Activated CD8-positive, alpha-beta memory T cell treated with anti-CD3 and anti-CD28 coated beads, Interleukin-2, amount 10 ng/mL, durations not matched to agents 7 days and 5 days (primary cell): ENCODE measurements around the gene CCDC73. TPM values are rescaled to one million over a fixed set of nuclear protein-coding genes. Genes with fewer than 3 reads are reported as not detected.
"Not testable (repeated sequence)": the region's sequence is repeated elsewhere in the genome, so short reads cannot be mapped to it uniquely, and the experiment has no call there.

Experiments used
- ATAC-seq: fragments of 150-1000 bp; cut with Tn5 transposase; one replicate; pipeline ENCODE4 v1.10.0; 2021; ENCODE audit warnings: moderate library complexity
- CTCF ChIA-PET: fragments of 350-600 bp; sonication (Branson Sonifier 250); formaldehyde crosslinking; loops from one replicate; lab custom pipeline; 2021; ENCODE audit warnings: antibody characterized with exemption; lab: Charles Lee
- DNase-seq: peaks from one replicate; pipeline ENCODE4 v3.0.0-alpha.2; 2020
- H3K27ac Mint-ChIP-seq: one replicate; pipeline ENCODE4 v1.8.0; 2021; ENCODE audit warnings: mild to moderate bottlenecking, mixed read lengths
- H3K27me3 Mint-ChIP-seq: one replicate; pipeline ENCODE4 v1.8.0; 2021; ENCODE audit warnings: mixed read lengths
- H3K36me3 Mint-ChIP-seq: one replicate; pipeline ENCODE4 v1.8.0; 2021; ENCODE audit warnings: mild to moderate bottlenecking, mixed read lengths
- H3K4me1 Mint-ChIP-seq: one replicate; pipeline ENCODE4 v1.8.0; 2021; ENCODE audit warnings: mixed read lengths
- H3K4me3 Mint-ChIP-seq: one replicate; pipeline ENCODE4 v1.8.0; 2021; ENCODE audit warnings: mild to moderate bottlenecking, moderate library complexity, mixed read lengths
- H3K9me3 Mint-ChIP-seq: one replicate; pipeline ENCODE4 v1.8.0; 2022; ENCODE audit warnings: low read depth, mixed read lengths
- total RNA-seq, 2 experiments: library from RNA; stranded (reverse); gene quantifications; one replicate each; pipeline ENCODE4 v1.2.3, GENCODE V29; 2021

Gene CCDC73
- total RNA-seq, 2 experiments from 2014 or later, result 0.47 TPM; not detected in 1

GRCh38 chr11:32641361-32641760 is 153.1 kb downstream of the CCDC73 start:
- no peaks in the 10 kb centered on the region for H3K36me3 Mint-ChIP-seq
- H3K27ac Mint-ChIP-seq, result no peak overlapping the region
- ATAC-seq (no peak), DNase-seq (no peak)
- H3K4me1 Mint-ChIP-seq, result no peaks in the 10 kb centered on the region
- peaks cover 6% of the 10 kb centered on the region for H3K27me3 Mint-ChIP-seq
- CTCF ChIA-PET, result no interaction called here
- no peaks in the 10 kb centered on the region for H3K9me3 Mint-ChIP-seq
- no peak overlapping the region for H3K4me3 Mint-ChIP-seq

- Mint-ChIP-seq H3K36me3 (no peaks in the 10 kb centered on the region), H3K9me3 (no peaks in the 10 kb centered on the region), H3K27me3 (peaks cover 12% of the 10 kb centered on the region), H3K4me1 (no peaks in the 10 kb centered on the region), H3K4me3 (no peak overlapping the region), H3K27ac (no peak overlapping the region)
- CTCF ChIA-PET, result no interaction called here
- DNase-seq (no peak), ATAC-seq (no peak)
These were observed 158.6 kb downstream of the CCDC73 start for GRCh38 chr11:32635819-32636218.

- no peak for DNase-seq
- peaks cover 11% of the 10 kb centered on the region for H3K27me3 Mint-ChIP-seq
- ATAC-seq, result no peak
- no peak overlapping the region for H3K27ac Mint-ChIP-seq
- CTCF ChIA-PET, result no interaction called here
- H3K36me3 Mint-ChIP-seq, result no peaks in the 10 kb centered on the region
- no peak overlapping the region for H3K4me3 Mint-ChIP-seq
- H3K9me3 Mint-ChIP-seq, result no peaks in the 10 kb centered on the region
- no peaks in the 10 kb centered on the region for H3K4me1 Mint-ChIP-seq
These were observed 163.6 kb downstream of the CCDC73 start for GRCh38 chr11:32630844-32631243.

DNA sequence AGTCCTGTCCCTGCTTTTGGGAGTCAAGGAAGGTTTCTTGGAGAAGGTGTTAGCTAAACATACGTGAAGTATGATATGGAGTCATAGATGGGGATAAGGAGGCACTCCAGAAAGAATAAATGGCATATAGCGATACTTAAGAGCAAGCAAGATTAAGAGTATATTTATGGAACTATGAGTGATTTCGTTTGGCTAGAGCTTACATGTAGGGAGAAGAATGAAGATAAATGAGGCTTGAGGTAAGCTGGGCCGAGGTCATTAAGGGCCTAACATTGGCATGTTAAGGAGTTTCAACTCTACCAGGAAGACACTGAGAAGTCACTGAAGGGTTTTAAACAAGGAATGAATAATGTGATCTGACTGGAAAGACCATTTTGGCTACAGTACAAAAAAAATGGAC is 177.6 kb downstream of the CCDC73 start:
- DNase-seq (no peak), ATAC-seq (no peak)
- H3K36me3 Mint-ChIP-seq, result peaks cover 2% of the 10 kb centered on the region
- H3K9me3 Mint-ChIP-seq, result no peaks in the 10 kb centered on the region
- H3K27me3 Mint-ChIP-seq, result peaks cover 7% of the 10 kb centered on the region
- H3K4me1 Mint-ChIP-seq, result no peaks in the 10 kb centered on the region
- no peak overlapping the region for H3K27ac Mint-ChIP-seq
- H3K4me3 Mint-ChIP-seq, result no peak overlapping the region
- CTCF ChIA-PET, result no interaction called here

DNA sequence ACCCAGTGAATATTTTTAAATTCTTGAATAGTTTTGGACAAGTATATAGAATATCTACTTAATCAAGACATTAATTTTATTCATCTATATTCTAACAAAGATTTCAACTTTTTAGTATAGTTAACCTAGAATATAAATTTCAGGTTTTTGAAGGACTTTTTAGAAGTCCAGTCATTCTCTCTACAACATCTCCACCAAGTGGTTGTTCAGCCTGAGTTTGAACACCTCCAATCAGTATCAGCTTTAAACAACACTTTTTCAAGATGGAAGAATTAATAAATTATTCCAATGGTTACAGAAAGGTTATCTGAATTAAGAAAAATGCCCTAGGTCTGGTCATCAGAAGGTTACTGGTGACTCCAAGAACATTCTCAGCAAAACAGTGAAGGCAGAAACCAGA is 179.0 kb downstream of the CCDC73 start:
- H3K27ac Mint-ChIP-seq, result no peak overlapping the region
- DNase-seq (no peak), ATAC-seq (no peak)
- no peaks in the 10 kb centered on the region for H3K4me1 Mint-ChIP-seq
- H3K4me3 Mint-ChIP-seq, result no peak overlapping the region
- H3K27me3 Mint-ChIP-seq, result no peaks in the 10 kb centered on the region
- no peaks in the 10 kb centered on the region for H3K9me3 Mint-ChIP-seq
- CTCF ChIA-PET, result interaction anchor here (0.6 kb wide), 1 partner anchor 106 kb away, joined by 3 read pairs; no protein-coding TSS in a partner anchor
- H3K36me3 Mint-ChIP-seq, result peaks cover 2% of the 10 kb centered on the region

DNA sequence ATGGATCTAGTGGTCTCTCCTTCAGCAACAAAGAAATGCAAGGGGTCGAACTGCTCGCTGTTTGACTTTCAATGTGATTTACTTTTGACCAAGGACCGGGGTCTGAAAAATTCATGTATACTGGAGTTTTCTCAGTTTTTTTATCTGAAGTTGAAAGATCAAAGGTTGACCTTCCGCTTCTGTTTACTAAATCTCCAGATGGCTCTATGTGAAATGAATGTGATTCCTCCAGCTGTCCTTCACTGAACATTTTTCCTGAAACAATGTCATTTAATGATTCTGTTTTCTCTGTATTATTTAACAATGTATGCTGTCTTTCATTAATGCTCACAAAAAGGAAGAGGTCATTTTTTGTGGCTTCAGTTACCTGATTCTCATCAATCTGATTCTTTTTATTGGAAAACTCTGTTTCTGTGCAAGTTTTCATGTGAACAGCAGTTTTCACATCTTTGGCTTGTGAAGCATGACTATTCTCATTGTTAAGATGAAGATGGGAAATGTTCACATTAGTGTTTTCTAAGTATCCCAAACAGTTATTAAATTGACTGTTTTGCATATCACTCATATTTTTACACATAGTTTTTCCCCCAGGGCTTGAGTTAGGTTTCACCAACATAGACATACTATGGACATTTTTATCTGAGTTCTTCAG is 180.8 kb downstream of the CCDC73 start:
- ATAC-seq (no peak), DNase-seq (no peak)
- Mint-ChIP-seq H3K9me3 (no peaks in the 10 kb centered on the region), H3K4me3 (no peak overlapping the region), H3K27ac (no peak overlapping the region), H3K4me1 (no peaks in the 10 kb centered on the region), H3K27me3 (no peaks in the 10 kb centered on the region), H3K36me3 (peaks cover 9% of the 10 kb centered on the region)
- CTCF ChIA-PET, result no interaction called here

DNA sequence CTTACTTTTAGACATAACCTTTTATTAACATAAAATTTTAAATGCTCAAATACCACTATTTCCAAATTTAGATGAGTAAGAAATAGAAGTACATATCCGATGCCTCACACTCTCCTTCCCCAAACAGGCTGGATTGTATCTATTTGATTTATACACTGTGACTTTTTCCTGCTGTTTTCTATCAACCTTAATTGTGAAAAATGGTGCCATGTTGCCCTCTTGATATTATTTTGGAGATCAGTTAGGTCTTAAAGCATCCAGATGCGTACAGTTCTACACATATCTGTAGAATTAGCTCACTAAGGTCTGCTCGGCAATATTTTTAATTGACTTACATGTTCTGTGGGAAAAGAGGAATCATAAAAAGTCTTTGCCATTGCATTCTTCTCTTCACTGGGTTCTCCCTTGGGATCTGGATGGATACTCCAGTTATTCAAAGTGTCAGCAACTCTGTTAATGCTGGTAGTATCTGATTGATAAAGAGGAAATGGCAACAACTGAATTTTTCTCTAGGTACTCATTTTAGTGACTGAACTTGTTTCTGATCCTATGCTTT is 183.6 kb downstream of the CCDC73 start:
- no peaks in the 10 kb centered on the region for H3K4me1 Mint-ChIP-seq
- H3K36me3 Mint-ChIP-seq, result peaks cover 29% of the 10 kb centered on the region
- CTCF ChIA-PET, result no interaction called here
- ATAC-seq, result no peak
- H3K27ac Mint-ChIP-seq, result no peak overlapping the region
- H3K27me3 Mint-ChIP-seq, result no peaks in the 10 kb centered on the region
- no peak overlapping the region for H3K4me3 Mint-ChIP-seq
- H3K9me3 Mint-ChIP-seq, result peaks cover 5% of the 10 kb centered on the region
- DNase-seq, result no peak

DNA sequence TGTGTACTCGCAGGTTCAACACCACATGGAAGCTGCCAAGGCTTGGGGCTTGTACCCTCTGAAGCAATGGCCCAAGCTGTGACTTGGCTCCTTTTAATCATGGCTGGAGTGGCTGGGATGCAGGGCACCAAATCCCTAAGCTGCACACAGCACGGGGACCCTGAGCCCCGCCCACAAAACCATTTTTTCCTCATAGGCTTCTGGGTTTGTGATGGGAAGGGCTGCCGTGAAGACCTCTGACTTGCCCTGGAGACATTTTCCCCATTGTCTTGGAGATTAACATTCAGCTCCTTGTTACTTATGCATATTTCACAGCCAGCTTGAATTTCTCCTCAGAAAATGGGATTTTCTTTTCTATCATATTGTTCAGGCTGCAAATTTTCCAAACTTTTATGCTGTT is 185.6 kb downstream of the CCDC73 start:
- CTCF ChIA-PET, H3K4me3 Mint-ChIP-seq, H3K27ac Mint-ChIP-seq, ATAC-seq, H3K4me1 Mint-ChIP-seq, H3K27me3 Mint-ChIP-seq, DNase-seq, H3K9me3 Mint-ChIP-seq: not testable (repeated sequence)
- peaks cover 43% of the 10 kb centered on the region for H3K36me3 Mint-ChIP-seq

DNA sequence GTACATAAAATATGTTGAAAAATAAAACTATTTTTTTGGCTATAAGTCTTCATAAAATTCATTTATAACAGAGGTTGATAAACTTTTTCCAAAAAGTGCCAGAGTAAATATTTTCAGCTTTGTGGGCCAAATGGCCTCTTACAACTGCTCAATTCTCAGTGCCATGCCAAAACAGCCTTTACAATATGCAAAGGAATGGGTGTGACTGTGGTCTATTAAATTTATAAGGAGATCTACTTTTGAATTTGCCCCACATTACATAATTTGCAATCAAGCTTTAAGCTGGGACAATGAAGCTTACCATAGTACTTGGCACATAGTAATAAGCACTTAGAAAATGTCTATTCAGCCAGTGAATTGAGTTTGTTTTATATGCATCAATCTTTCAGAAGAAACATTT is 188.2 kb downstream of the CCDC73 start:
- H3K27me3 Mint-ChIP-seq, result no peaks in the 10 kb centered on the region
- DNase-seq, result no peak
- no peaks in the 10 kb centered on the region for H3K4me1 Mint-ChIP-seq
- no peak for ATAC-seq
- H3K9me3 Mint-ChIP-seq, result peaks cover 5% of the 10 kb centered on the region
- H3K4me3 Mint-ChIP-seq, result no peak overlapping the region
- CTCF ChIA-PET, result interaction anchor here (1.6 kb wide), 1 partner anchor 19 kb away, joined by 3 read pairs; no protein-coding TSS in a partner anchor
- H3K36me3 Mint-ChIP-seq, result peaks cover 59% of the 10 kb centered on the region
- no peak overlapping the region for H3K27ac Mint-ChIP-seq

DNA sequence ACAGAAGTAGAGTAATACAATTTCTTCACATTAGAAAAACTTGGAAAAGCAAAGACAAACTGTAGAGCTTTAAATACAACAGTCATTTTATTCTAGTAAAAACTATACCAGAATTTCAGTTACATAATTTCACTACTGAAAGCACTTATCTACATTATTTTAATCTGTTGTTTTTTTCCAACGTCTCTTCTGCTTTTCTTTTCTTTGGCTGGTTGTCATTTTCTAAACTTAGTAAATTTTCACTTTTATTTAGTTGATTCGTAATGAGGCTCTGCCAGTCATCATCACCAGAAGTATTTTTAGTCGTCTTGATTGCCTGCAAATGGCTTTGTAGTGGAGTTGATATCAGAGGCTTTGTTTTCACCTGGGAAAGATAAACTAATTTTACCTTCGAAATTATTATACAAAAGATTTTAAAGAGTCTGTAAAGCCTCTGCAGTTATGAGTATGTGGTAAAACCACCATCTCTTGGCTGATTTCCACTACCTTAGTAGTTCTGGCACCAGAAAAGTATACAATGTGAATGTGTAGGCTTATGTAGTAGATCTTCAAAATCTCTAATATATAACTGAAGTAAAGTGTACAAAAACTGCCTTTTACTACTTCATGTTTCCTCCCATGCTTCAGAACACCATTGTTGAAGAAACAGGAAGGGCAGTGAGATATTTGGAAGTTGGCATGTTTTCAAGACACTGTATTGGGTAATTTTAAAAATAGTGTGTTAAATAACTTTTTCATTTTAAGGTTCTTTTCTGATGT is 191.6 kb downstream of the CCDC73 start:
- CTCF ChIA-PET, result no interaction called here
- Mint-ChIP-seq H3K27me3 (no peaks in the 10 kb centered on the region), H3K4me1 (peaks cover 2% of the 10 kb centered on the region)

GRCh38 chr11:32597921-32598320 is 196.5 kb downstream of the CCDC73 start:
- Mint-ChIP-seq H3K4me3 (no peak overlapping the region), H3K4me1 (peaks cover 17% of the 10 kb centered on the region), H3K27me3 (no peaks in the 10 kb centered on the region), H3K27ac (no peak overlapping the region), H3K36me3 (peaks cover 58% of the 10 kb centered on the region), H3K9me3 (no peaks in the 10 kb centered on the region)
- ATAC-seq (no peak), DNase-seq (no peak)
- CTCF ChIA-PET, result no interaction called here

More for the DNA sequence above, 191.6 kb downstream of the CCDC73 start:
- Mint-ChIP-seq H3K27ac (no peak overlapping the region), H3K4me3 (no peak overlapping the region), H3K36me3 (peaks cover 55% of the 10 kb centered on the region), H3K9me3 (peaks cover 3% of the 10 kb centered on the region)
- ATAC-seq (no peak), DNase-seq (no peak)

DNA sequence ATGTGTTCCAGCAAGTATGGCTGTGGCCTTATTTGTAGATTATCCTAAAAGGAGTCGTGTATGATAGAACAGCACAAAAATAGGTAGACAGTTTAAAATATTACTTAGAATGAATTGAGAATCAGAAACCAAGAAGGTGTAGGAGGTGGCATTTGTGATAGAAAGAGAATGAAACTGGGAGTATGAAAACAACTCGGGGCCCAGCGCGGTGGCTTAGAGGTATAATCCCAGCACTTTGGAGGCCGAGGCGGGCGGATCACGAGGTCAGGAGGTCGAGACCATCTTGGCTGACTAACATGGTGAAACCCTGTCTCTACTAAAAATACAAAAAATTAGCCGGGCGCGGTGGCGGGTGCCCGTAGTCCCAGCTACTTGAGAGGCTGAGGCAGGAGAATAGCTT is 198.3 kb downstream of the CCDC73 start:
- CTCF ChIA-PET, result interaction anchor here (1.3 kb wide), 1 partner anchor 11 kb away, joined by 4 read pairs; no protein-coding TSS in a partner anchor

DNA sequence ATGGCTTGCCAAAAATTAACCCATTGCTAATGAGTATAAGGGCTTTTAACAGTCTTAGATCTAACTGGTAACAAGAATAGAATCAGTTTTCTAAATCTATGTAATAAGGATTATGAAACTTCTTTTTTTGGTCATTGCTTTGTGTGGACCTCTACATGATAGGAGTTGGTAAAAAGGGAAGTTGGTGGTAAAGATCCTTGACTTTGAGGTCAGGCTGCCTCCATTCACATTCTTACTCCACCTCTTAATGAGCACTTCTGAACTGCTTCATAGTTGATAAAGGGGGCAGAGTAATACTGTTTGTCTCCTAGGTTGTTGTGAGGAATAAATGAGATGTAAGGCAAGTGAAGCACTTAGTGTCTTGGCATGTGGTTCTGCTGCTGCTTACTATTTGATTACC is 200.2 kb downstream of the CCDC73 start:
- ATAC-seq (no peak), DNase-seq (no peak)
- Mint-ChIP-seq H3K4me3 (no peak overlapping the region), H3K27me3 (no peaks in the 10 kb centered on the region), H3K4me1 (peaks cover 26% of the 10 kb centered on the region), H3K36me3 (peaks cover 70% of the 10 kb centered on the region), H3K9me3 (no peaks in the 10 kb centered on the region), H3K27ac (no peak overlapping the region)
- CTCF ChIA-PET, result interaction anchor here (0.8 kb wide), 1 partner anchor 14 kb away, joined by 3 read pairs; no protein-coding TSS in a partner anchor

More for the DNA sequence above, 198.3 kb downstream of the CCDC73 start:
- H3K9me3 Mint-ChIP-seq, H3K27me3 Mint-ChIP-seq, H3K4me3 Mint-ChIP-seq, DNase-seq, ATAC-seq, H3K27ac Mint-ChIP-seq: not testable (repeated sequence)
- H3K36me3 Mint-ChIP-seq, result peaks cover 63% of the 10 kb centered on the region
- H3K4me1 Mint-ChIP-seq, result peaks cover 24% of the 10 kb centered on the region
